ENCODE results near the gene PHKA2.
"Not testable (repeated sequence)": the region's sequence is repeated elsewhere in the genome, so short reads cannot be mapped to it uniquely, and the experiment has no call there.

Gene PHKA2

GRCh38 chrX:18847901-18848300 lies 136.0 kb downstream of the PHKA2 start:
- not testable (repeated sequence) for DNase-seq
